HepG2 (cell line): ENCODE results near the gene SLC25A18. TPM values are rescaled to one million over a fixed set of nuclear protein-coding genes. Genes with fewer than 3 reads are reported as not detected.

ENCODE experiments used
- ATAC-seq: fragments of 200-7000 bp; cut with Tn5 transposase; 3 replicates; pipeline ENCODE4 v1.9.1; 2020; ENCODE audit warnings: mild to moderate bottlenecking, moderate library complexity
- BruUV-seq: library from RNA; stranded (reverse); fragments of 400-500 nt; replicated peaks from 2 replicates; lab custom pipeline; 2021; lab: Mats Ljungman, UMichigan
- CTCF ChIA-PET: fragments of 300-600 bp; formaldehyde crosslinking; extraction: SDS; loops from one replicate; lab custom pipeline; 2021; ENCODE audit warnings: low total read pairs, inconsistent platforms, low intra/inter-chr PET ratio; lab: Yijun Ruan, JAX
- POLR2A ChIA-PET: fragments of 350-600 bp; sonication (Branson Sonifier 250); formaldehyde crosslinking; loops from one replicate; lab custom pipeline; 2020; ENCODE audit warnings: antibody characterized with exemption, inconsistent platforms; lab: Yijun Ruan, JAX
- DNase-seq: peaks from one replicate; pipeline ENCODE4 v3.0.0-alpha.2; 2015; ENCODE audit warnings: low spot score
- FAIRE-seq: peaks from 3 replicates; lab custom pipeline; 2011; peaks lifted over from hg19 to GRCh38; lab: Jason Lieb, UNC
- H2AFZ ChIP-seq: one replicate; pipeline ENCODE4 v1.6.1; 2011; ENCODE audit warnings: low read length, inconsistent platforms
- H3K27ac ChIP-seq: fragments of 300-600 bp; 3 replicates; pipeline ENCODE4 v1.8.0; 2011; ENCODE audit warnings: mixed run types, mild to moderate bottlenecking, mixed read lengths, low read length, inconsistent platforms; ENCODE audit not compliant: insufficient read depth; ENCODE audit errors: extremely low read length
- H3K27me3 ChIP-seq, 2 experiments: fragments of 200-600 bp in 1 of 2; 2 replicates in 1 of 2; 3 replicates in 1 of 2; pipeline versions ENCODE4 v1.6.0 to v1.8.0; 2011; ENCODE audit warnings: low read length in 2 of 2, mild to moderate bottlenecking in 2 of 2, moderate library complexity in 2 of 2, inconsistent platforms in 1 of 2; ENCODE audit not compliant: insufficient read depth in 2 of 2, control insufficient read depth in 1 of 2
- H3K36me3 ChIP-seq, 2 experiments: fragments of 200-600 bp in 1 of 2; replicated peaks in 1 of 2; 2 replicates in 1 of 2; 3 replicates in 1 of 2; pipeline versions ENCODE4 v1.5.1 to v1.8.0; 2011; ENCODE audit warnings: low read length in 2 of 2, inconsistent platforms in 1 of 2; ENCODE audit not compliant: insufficient read depth in 2 of 2, control insufficient read depth in 1 of 2
- H3K4me1 ChIP-seq: 2 replicates; pipeline ENCODE4 v1.5.1; 2012; ENCODE audit warnings: low read length, inconsistent platforms; ENCODE audit not compliant: insufficient read depth
- H3K4me2 ChIP-seq: 2 replicates; pipeline ENCODE4 v1.6.0; 2011; ENCODE audit warnings: low read depth, low read length, inconsistent platforms
- H3K4me3 ChIP-seq, 3 experiments: fragments of 200-600 bp in 1 of 3; sonication (generic), shearing (Covaris generic) in 1 of 3; replicated peaks in 1 of 3; 2 replicates each; pipeline ENCODE4 v1.5.1; 2011 to 2016; ENCODE audit warnings: low read length in 3 of 3, inconsistent platforms in 2 of 3, low read depth in 2 of 3, mild to moderate bottlenecking in 2 of 3, control low read depth in 1 of 3, mixed read lengths in 1 of 3; ENCODE audit not compliant: insufficient read depth in 1 of 3
- H3K79me2 ChIP-seq: one replicate; pipeline ENCODE4 v1.6.1; 2011; ENCODE audit warnings: low read length, inconsistent platforms; ENCODE audit not compliant: insufficient read depth
- H3K9ac ChIP-seq: 2 replicates; pipeline ENCODE4 v1.6.0; 2011; ENCODE audit warnings: mild to moderate bottlenecking, low read depth, low read length, inconsistent platforms; ENCODE audit not compliant: insufficient read depth
- H3K9me3 ChIP-seq: 2 replicates; pipeline ENCODE4 v1.5.1; 2012; ENCODE audit warnings: mild to moderate bottlenecking, low read length
- H4K20me1 ChIP-seq: 2 replicates; pipeline ENCODE4 v1.6.0; 2011; ENCODE audit warnings: inconsistent platforms, mild to moderate bottlenecking, low read length, moderate library complexity; ENCODE audit not compliant: insufficient read depth
- AGO2 ChIP-seq: fragments of 200-400 bp; formaldehyde crosslinking; optimal IDR thresholded peaks from 2 replicates; pipeline ENCODE3; 2017; ENCODE audit warnings: mild to moderate bottlenecking, low read depth, low read length, moderate library complexity
- U2AF1 ChIP-seq: fragments of 200-400 bp; formaldehyde crosslinking; optimal IDR thresholded peaks from 2 replicates; pipeline ENCODE3; 2017; ENCODE audit warnings: mild to moderate bottlenecking, low read depth, low read length
- ZFP1 ChIP-seq: IDR thresholded peaks from 2 replicates; pipeline ENCODE4 v1.6.1; 2016
- ZHX2 ChIP-seq, 2 experiments: sonication (generic) in 1 of 2; formaldehyde crosslinking in 1 of 2; IDR thresholded peaks; 2 replicates each; pipeline versions ENCODE4 v1.6.1 to v1.9.0; 2014 to 2022; ENCODE audit warnings: antibody characterized with exemption in 1 of 2, borderline replicate concordance in 1 of 2, inconsistent platforms in 1 of 2, low read depth in 1 of 2, missing genetic modification reagents in 1 of 2
- WGBS: methylation state at CpG from one replicate; pipeline ENCODE4 v1.1.6; 2017; ENCODE audit warnings: low lambda C conversion rate; 5-methylcytosine and 5-hydroxymethylcytosine counted together
- in situ Hi-C: cut with HindIII; loops from 2 replicates; pipeline ENCODE4 v1.10.0; 2017; ENCODE audit warnings: low pct_unique_long_range_greater_than_20kb; ENCODE audit not compliant: extremely low pct_ligation_motif_present
- intact Hi-C: fragments of 100-400 bp; cut with micrococcal nuclease; formaldehyde crosslinking; loops from one replicate; pipeline ENCODE4 v1.10.0; 2022; ENCODE audit not compliant: unreplicated experiment
- polyA plus RNA-seq, 8 experiments: library from polyadenylated mRNA; depleted of rRNA in 3 of 8; stranded (reverse) in 7 of 8; unstranded in 1 of 8; fragments of >200 nt; fragmentation: Illumina TruSeq in 4 of 8; extraction: Trizol in 4 of 8; gene quantifications; 2 replicates each; pipeline versions ENCODE4 v1.2.1 to v1.2.3, GENCODE V29; 2011 to 2016; ENCODE audit warnings: low read depth in 4 of 8, missing spikeins in 1 of 8, mixed read lengths in 1 of 8; ENCODE audit not compliant: insufficient read depth in 1 of 8
- total RNA-seq, 5 experiments: library from RNA; depleted of rRNA; stranded (reverse); fragments of >200 nt; fragmentation: Illumina TruSeq; extraction: Trizol; gene quantifications; 2 replicates each; pipeline ENCODE4 v1.2.3, GENCODE V29; 2016; ENCODE audit warnings: low read depth in 1 of 5

Gene SLC25A18
- total and polyA plus RNA-seq, 2 of the 13 experiments (the other 11 are each of a cell fraction or from before 2014, with no cell fraction given) = 0.28 to 0.75 TPM

- TF ChIP-seq ZHX2 (IDR thresholded peaks at IDR 0.05; ENCODE audit: low read depth) (no peak), ZHX2 (CRISPR knock-in tag; IDR thresholded peaks at IDR 0.05; ENCODE audit: borderline replicate concordance) (no peak), ZFP1 (no peak)
- TF ChIP-seq, all 625 proteins: peak for 0
These were observed 19.9 kb downstream of the SLC25A18 start (continued) for GRCh38 chr22:17583151-17583550.

- intact Hi-C loops = no loop called here
These were observed 23.6 kb downstream of the SLC25A18 start for GRCh38 chr22:17586831-17587440.

More at GRCh38 chr22:17586831-17587440, 23.6 kb downstream of the SLC25A18 start:
- 69% methylated on average over 11 of the region's 14 CpGs for WGBS
- Histone ChIP-seq H3K4me3 (no peak overlapping the region), H3K79me2 (no peaks in the 10 kb centered on the region), H3K27ac (no peak overlapping the region), H3K9me3 (no peaks in the 10 kb centered on the region), H3K9ac (no peak overlapping the region), H3K27me3 (no peaks in the 10 kb centered on the region), H2AFZ (no peak overlapping the region), H3K36me3 (peaks cover 4 to 13% of the 10 kb centered on the region in 2 experiments; a peak in 2 of 5 replicates), H3K4me2 (no peak overlapping the region), H3K4me1 (no peaks in the 10 kb centered on the region), H4K20me1 (no peaks in the 10 kb centered on the region)
- peak; percentile 2 for TF ChIP-seq AGO2
- no peak for TF ChIP-seq U2AF1
- DNase-seq = no peak
- BruUV-seq = no TSS peak
- CTCF ChIA-PET = no interaction called here
- POLR2A ChIA-PET = no interaction called here
- in situ Hi-C loops = no loop called here
- no peak for FAIRE-seq
- ATAC-seq = peak; percentile 18
